GM19239 (cell line): Measurements from ENCODE around the gene TMC1.
"Not testable (repeated sequence)": the region's sequence is repeated elsewhere in the genome, so short reads cannot be mapped to it uniquely, and the experiment has no call there.

Source experiments
- DNase-seq: peaks from one replicate; pipeline ENCODE4 v3.0.0; 2011; ENCODE audit warnings: low spot score; ENCODE audit not compliant: insufficient read length
- FAIRE-seq: peaks from 2 replicates; lab custom pipeline; 2011; peaks lifted over from hg19 to GRCh38; lab: Jason Lieb, UNC

Gene TMC1

GRCh38 chr9:72805238-72805637, 283.8 kb downstream of the TMC1 start:
- DNase-seq (no peak), FAIRE-seq (no peak)

DNA sequence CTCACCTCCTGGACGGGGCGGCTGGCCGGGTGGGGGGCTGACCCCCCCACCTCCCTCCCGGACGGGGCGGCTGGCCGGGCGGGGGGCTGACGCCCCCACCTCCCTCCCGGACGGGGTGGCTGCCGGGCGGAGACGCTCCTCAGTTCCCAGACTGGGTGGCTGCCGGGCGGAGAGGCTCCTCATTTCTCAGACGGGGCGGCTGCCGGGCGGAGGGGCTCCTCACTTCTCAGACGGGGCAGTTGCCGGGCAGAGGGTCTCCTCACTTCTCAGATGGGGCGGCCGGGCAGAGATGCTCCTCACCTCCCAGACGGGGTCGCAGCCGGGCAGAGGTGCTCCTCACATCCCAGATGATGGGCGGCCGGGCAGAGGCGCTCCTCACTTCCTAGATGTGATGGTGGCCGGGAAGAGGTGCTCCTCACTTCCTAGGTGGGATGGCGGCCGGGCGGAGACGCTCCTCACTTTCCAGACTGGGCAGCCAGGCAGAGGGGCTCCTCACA, 285.0 kb downstream of the TMC1 start:
- DNase-seq, FAIRE-seq: not testable (repeated sequence)

DNA sequence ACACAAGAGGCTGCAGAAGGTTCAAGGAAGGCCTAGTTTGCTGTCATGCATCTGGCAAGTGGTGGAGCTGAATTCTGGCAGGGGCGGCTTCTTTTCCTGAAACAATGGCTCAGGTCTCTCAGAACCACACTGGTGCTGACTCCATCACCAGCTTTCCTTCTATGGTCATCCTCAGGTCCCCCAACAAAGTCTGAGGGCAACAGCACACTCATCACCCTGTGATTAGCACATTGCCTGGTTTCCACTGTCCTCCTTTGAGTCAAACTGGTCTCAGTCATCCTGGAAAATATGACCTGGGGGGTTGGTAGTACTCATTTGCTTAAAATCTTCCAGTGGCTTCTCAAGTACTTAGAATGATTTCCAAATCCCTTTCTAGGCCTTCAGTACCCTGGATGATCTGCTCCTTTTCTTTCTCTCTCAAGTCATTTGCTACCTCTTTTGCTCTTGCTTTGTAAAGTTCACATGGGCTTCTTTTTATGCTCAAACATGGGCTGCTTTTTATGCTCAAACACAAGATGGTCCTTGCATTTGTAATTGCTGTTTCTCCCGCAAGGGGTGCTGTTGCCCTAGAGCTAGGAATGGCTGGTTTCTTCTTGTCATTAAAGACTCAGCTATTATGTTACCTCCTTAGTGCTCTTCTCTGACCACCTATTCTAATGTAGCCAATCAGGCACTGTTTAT, 286.5 kb downstream of the TMC1 start:
- no peak for DNase-seq
- FAIRE-seq: no peak

DNA sequence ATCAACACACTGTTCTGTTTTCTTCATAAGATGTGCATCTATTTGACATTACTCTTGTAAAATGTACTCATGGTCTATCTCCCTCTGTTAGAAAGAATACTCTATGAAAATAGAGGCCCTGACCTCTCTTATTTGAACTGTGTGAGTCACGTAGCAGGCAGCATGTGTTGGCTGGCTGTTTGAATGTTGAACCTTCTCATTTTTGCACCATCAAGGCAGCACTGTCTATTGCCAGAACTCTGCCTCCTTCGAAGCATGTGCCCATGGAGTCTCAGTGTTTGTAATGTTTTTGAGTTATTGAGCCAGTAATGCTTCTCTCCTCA, 287.0 kb downstream of the TMC1 start:
- DNase-seq (no peak), FAIRE-seq (no peak)

DNA sequence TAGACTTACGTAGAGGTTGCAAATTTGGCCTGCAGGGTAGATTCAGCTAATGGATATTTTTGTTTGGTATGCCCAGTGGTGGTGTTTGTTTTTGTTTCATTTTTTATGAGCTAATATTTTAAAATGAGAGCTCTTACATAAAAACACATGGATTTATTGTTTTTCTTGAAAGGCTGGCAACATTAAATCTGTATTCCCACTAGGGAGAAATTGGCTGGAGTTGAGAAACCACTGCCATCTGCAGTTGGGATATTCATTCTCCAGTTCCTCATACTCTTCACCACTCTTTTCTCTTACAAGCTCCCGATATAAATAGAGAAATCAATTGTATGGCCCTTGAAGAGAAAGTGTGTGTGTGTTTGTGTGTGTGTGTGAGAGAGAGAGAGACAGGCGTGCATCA, 288.2 kb downstream of the TMC1 start:
- DNase-seq (no peak), FAIRE-seq (no peak)

- no peak for DNase-seq
Measured at GRCh38 chr9:72812559-72813111, 291.2 kb downstream of the TMC1 start.

DNA sequence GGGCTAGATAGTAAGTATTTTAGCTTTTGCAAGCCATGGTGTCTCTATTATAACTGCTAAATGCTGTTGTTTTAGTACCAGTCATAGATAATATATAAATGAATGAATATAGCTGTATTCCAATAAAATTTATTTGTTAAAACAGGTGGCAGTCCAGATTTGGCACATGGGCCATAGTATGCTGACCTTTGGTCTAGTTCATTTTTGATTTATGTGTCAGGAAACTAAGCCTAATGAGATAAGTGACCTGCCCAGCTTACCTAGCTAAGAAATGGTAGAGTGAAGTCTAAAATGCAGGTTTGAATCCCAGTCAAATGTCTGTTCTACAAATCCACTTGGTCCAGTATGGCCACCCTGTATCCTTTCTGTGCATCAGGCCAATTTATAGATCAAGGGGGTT, 292.1 kb downstream of the TMC1 start:
- FAIRE-seq (no peak), DNase-seq (no peak)

More at GRCh38 chr9:72812559-72813111, 291.2 kb downstream of the TMC1 start:
- no peak for FAIRE-seq

DNA sequence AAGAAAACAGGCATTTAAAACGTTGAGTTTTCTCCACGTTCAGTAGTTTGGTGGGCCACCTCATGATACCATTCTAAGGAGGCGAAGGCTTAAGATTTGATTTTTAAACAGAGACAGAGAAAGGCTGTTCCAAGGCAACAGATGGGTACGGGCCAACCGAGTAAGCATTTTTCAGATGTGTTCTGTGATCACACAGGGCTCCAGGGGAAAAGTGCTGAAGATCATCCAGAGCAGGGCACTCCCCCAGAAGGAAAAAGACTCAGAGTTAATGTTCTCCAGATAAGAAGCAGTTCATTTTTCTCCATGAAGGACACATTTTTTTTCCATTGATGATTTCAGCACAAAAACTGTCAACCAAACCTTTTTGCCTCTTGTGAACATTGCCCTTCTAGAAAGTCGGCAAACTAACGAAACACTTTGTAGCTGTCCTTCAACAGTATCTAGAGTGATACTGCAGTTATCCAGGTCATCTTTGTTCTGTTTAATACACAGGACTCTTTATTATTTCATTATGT, 292.7 kb downstream of the TMC1 start:
- no peak for DNase-seq
- FAIRE-seq: no peak

GRCh38 chr9:72816666-72817065, 295.3 kb downstream of the TMC1 start:
- FAIRE-seq: no peak
- no peak for DNase-seq

- FAIRE-seq (no peak), DNase-seq (no peak)
Measured at GRCh38 chr9:72817413-72817812, 296.0 kb downstream of the TMC1 start.

DNA sequence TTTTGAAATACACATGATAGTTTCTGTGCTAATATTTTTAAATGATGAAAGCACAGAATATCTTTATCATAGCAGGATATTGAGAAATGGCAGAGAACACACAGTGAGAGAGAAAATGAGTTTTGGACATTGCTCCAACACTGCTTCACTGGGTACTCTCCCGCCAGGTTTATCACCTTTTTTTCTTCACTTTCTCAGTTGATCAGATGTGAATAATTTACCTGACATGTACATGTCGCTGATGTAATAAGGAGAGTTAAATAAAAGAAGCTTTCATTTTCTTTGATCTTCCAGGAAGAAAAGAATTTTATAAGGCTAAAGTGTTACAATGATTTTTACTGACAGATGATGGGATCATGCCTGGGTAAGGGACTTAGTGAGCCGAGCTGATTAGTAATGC, 297.0 kb downstream of the TMC1 start:
- DNase-seq (no peak), FAIRE-seq (no peak)

GRCh38 chr9:72823971-72824370, 302.6 kb downstream of the TMC1 start:
- FAIRE-seq (no peak), DNase-seq (no peak)

DNA sequence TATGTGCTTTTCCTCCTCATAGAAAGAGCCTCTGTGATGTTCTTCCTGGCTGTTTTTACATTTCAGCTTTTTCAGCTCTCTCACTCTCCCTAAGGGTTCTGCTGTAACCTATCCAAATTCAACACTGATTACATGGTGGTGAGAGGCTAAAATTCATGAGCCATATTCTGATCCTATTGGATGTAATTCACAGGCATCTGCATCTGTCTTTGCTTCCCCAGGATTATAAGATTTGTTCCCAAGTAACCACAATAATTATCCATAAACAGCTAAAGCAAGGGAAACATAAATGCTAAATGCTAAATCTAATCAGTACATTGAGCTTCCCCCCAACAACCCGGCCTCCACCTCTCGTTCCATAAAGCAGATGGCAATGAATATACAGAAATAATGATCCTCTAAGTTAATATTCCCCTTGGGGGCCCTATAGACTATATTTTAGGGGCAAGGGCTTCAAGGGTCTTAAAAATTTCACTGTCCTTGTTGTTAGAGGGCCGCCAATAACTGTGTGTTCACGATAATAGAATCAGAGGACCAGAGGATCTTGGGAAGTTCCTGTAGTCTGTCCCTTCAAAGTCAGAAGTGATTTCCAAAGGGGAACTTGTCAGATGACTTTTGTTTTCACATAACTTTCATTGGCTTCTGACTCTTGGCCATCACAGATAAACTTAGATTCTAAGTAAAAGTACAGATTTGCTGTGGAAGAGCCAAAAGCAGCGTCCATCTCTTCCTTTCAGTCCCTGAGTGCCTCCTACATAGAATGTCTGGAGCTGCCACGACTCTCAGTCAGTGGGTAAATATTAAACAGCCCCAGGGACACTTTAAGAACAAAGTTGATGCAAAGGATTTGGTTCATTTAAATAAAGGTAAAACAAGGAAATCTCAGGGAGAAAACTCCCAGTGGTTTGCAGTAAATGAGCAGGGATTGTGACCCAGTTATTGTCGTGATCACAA, 305.9 kb downstream of the TMC1 start:
- FAIRE-seq (no peak), DNase-seq (no peak)

GRCh38 chr9:72827950-72828731, 306.7 kb downstream of the TMC1 start:
- FAIRE-seq: no peak

GRCh38 chr9:72834994-72835393, 313.6 kb downstream of the TMC1 start:
- no peak for FAIRE-seq
- no peak for DNase-seq

More at GRCh38 chr9:72827950-72828731, 306.7 kb downstream of the TMC1 start:
- DNase-seq: no peak

DNA sequence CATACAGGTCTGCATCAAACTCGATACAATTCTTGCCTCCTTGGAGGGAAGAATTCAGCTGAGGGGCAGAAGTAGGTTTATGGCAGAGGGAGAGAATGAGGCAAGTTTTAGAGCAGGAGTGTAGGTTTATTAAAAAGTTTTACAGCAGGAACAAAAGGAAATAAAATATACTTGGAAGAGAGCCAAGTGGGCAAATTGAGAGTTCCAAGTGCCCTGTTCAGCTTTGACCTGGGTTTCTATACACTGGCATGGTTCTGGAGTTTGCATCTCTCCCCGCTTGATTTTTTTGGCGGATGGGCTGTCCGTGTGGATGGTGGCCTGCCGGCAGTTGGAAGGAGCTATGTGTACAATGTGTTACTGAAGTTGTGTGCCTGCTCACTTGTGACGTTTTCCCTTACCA, 315.4 kb downstream of the TMC1 start:
- FAIRE-seq: no peak

GRCh38 chr9:72839085-72839484, 317.7 kb downstream of the TMC1 start:
- FAIRE-seq: no peak
- DNase-seq: no peak

More for the DNA sequence above, 315.4 kb downstream of the TMC1 start:
- no peak for DNase-seq

GRCh38 chr9:72843520-72844439, 322.4 kb downstream of the TMC1 start:
- no peak for FAIRE-seq
- DNase-seq: no peak

DNA sequence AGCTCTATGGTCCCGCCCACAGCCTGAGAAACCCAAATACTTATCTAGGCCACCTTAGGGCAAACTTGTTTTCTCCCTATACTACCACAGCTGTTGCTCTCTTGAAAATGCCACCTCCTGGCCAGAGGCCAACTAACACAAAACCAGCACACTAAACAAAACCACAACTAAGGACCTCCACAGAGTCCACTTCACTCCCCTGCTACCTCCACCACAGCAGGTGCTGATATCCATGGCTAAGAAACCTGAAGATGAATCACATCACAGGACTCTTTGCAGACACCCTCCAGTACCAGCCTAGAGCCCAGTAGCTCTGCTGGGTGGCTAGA, 323.0 kb downstream of the TMC1 start:
- FAIRE-seq (no peak), DNase-seq (no peak)
